Adipose tissue (tissue), 3 donors: ENCODE data around the gene WNT1. TPM values are rescaled to one million over a fixed set of nuclear protein-coding genes. Genes with fewer than 3 reads are reported as not detected.

ENCODE experiments used
- H3K27ac ChIP-seq: one replicate; pipeline ENCODE4 v1.5.1; 2013; ENCODE audit warnings: low read depth, low read length
- WGBS, 3 donors: extraction: QIAGEN DNeasy Blood & Tissue Kit; methylation state at CpG; one replicate each; pipeline ENCODE4 v1.1.7; 2013; 5-methylcytosine and 5-hydroxymethylcytosine counted together
- polyA plus RNA-seq, 3 donors: library from polyadenylated mRNA; stranded (reverse); fragments of 200-250 nt; gene quantifications; one replicate each; pipeline ENCODE4 v1.2.3, GENCODE V29; 2013
- donor health status: healthy with polysubstance abuse.
- donor health status: Bipolar disorder and iron deficiency.
- donor health status: healthy.

Gene WNT1
- polyA plus RNA-seq, 3 donors: not detected

- 4 to 7% (median 6%) methylated on average over 32 of the region's 32 CpGs for whole genome bisulfite sequencing, 3 donors
- H3K27ac ChIP-seq: no peak overlapping the region
These were observed 17.2 kb downstream of the WNT1 start for GRCh38 chr12:48995086-48995879.

DNA sequence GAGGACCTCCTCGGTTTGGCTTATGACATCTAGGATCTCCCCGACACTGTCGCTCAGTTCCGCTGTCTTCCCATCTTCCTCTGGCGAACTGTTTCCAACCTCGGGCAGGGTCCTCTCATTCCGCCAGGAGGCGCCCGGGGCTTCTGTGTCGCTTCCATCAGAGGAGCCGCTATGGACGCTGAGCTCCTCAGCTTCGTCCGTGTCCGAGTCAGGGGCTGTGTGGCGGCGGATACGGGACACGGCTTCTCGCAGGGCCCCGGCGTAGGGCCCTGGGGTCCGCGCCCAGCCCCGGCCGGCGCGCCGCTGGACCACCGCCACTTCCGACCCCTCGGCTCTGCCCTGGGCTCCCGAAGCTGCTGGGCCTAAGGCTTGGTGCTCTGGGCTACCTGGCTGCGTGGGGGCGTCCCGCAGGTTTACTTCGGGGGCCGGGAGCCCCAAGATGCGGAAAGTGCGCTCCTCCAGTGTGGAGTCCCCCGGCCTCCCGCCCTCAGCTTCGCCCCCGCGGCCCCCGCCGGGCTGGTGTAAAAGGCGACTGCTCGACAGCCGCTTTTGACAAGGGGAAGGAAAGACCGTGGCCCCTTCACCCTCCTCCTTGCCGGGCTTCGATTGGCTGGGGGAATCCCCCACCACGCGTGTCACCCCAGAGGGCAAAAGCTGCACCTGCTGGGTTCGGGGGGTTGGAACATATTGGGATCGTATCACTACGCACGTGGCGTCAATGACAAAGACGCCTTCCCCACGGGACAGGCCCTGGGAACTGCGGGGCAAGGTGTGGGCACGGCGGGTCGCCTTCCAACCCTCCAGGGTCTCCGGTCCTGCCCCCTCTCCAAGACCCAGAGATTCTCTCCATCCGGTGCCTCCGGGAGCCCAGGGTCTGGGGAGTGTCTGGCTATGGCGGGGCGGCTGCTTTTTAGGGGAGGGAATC lies 18.9 kb downstream of the WNT1 start:
- WGBS, 3 donors: 3 to 14% (median 6%) methylated on average over 71 of the region's 71 CpGs

DNA sequence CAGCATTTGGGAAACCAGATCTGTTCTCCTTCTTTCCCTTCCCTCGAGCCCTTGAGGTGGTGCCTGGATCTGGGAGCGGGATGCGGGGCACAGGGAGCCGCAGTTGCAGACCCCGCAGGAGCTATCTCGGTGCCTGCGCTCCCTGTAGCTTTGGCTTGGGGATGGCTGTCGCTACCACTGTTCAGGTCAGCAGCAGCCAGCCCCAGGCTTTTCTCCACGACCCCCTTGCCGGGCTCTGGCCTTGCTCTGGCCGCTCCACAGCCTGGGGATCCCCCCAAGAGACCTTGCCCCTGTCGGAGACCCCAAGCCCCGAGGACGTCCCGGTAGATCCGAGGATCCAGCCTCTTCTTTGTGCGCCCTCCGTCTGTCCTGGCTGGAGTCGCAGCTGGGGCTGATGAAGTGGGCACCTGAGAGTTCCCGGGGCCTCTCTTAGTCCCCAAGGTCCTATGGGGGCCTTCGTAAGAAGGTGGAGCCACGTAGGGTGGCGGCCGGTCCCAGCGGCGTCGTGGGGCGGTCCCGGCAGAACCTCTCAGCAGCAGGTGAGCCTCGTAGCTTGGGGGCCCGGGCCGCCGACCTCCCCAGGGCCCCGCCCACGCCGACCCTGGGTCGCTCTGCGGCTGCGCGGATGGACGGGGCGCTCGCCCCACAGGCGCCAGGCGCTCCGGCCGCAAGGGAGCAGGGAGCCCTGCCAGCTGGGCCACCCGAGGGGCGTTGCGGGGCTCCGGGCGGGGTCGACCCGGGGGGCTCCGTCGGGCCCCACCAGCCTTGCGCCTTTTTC lies 19.8 kb downstream of the WNT1 start:
- 2 to 4% (median 3%) methylated on average over 51 to 57 of the region's 57 CpGs for WGBS, 3 donors
- H3K27ac ChIP-seq: no peak overlapping the region

More for the DNA sequence above, 18.9 kb downstream of the WNT1 start:
- no peak overlapping the region for H3K27ac ChIP-seq

GRCh38 chr12:48998497-48999353 lies 20.6 kb downstream of the WNT1 start:
- 1 to 2% (median 1%) methylated on average over 39 to 48 of the region's 48 CpGs for WGBS, 3 donors
- no peak overlapping the region for H3K27ac ChIP-seq

GRCh38 chr12:48999371-49000131 lies 21.4 kb downstream of the WNT1 start, which contains the start of gene DDN:
TSS of gene DDN (minus strand) at chr12:48999375. CDS start at chr12:48999287, 88 bp downstream.
- 2 to 4% (median 4%) methylated on average over 25 to 30 of the region's 30 CpGs for WGBS, 3 donors
- H3K27ac ChIP-seq: no peak within 1 kb of the TSS

- H3K27ac ChIP-seq: no peak overlapping the region
- whole genome bisulfite sequencing, 3 donors: 90 to 100% (median 98%) methylated on average over 2 of the region's 2 CpGs
These were observed 22.2 kb downstream of the WNT1 start for GRCh38 chr12:49000346-49000745.

DNA sequence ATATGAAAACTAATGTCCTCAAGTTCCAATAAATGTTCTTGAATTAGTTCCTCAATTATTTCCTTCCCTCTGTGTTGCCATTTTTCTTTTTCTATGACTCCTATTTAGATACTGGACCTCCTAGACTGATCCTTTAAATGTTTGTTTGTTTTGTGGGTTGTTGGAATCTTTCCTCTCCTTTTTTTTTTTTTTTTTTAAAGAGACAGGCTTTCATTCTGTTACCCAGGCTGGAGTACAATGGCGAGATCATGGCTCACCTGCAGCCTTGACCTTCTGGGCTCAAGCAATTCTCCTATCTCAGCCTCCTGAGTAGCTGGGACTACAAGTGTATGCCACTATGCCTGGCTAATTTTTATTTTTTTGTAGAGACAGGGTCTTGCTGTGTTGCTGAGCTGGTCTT lies 30.8 kb downstream of the WNT1 start:
- 56 to 100% (median 94%) methylated on average over 1 of the region's 1 CpG for WGBS, 3 donors
- no peak overlapping the region for H3K27ac ChIP-seq

GRCh38 chr12:49010092-49010668 lies 32.1 kb downstream of the WNT1 start:
- WGBS, 3 donors: 92 to 96% (median 92%) methylated on average over 3 of the region's 3 CpGs
- H3K27ac ChIP-seq: no peak overlapping the region

DNA sequence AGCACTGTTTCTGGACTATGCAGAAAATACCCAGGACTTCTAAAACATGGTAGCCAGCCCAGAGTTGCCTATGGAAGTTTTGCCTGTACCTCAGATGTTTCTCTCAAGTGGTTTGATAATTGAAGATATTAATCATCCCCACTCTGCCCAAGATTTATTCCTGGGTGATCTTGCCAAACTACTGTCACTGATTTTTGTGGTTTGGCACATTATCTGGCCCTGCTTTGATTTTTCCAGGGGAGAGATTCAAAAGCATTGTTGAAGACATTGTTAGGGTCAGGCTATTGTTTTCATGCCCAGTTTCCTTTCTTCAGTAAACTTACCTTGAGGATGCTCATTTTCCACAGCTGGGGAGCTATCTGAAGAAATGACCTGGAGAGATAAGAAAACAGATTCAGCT lies 34.6 kb downstream of the WNT1 start:
- no peak overlapping the region for H3K27ac ChIP-seq

DNA sequence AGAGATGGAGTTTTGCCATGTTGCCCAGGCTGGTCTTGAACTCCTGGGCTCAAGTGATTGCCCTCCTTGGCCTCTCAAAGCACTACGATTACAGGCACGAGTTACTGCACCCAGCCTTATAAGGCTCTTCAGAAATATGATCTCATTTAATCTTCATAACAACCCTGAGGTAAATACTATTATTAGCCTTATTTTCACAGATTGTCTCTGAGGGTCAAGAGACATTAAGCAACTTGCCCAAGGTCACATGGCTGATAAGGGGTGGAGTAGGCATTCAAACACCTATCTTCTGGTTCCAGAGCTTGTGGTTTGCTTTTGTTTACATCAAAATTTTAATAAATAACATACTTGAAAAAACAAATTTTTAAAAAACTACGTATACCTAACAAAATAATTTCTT lies 35.3 kb downstream of the WNT1 start:
- WGBS, 3 donors: 85 to 95% (median 94%) methylated on average over 3 of the region's 3 CpGs
- no peak overlapping the region for H3K27ac ChIP-seq

DNA sequence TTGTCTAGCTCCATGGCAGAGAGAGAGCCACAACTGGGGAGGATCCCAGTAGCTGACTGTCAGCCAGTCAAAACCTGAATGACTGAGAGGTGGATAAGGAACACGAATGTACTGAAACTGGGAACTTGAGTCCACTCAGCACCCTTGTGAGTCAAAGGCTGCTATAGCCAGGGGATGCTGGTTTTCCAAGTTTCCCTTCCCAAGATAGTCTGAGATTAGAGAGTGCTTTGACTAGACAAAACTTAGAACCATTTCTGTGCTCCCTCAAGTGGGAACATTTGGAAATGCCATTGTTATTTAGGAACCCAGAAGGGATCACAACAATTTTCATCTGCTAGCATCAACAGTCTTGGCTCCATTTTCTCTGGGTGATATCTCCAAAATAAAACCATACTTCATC lies 36.4 kb downstream of the WNT1 start:
- 43 to 80% (median 61%) methylated on average over 1 of the region's 1 CpG for WGBS, 3 donors
- no peak overlapping the region for H3K27ac ChIP-seq

DNA sequence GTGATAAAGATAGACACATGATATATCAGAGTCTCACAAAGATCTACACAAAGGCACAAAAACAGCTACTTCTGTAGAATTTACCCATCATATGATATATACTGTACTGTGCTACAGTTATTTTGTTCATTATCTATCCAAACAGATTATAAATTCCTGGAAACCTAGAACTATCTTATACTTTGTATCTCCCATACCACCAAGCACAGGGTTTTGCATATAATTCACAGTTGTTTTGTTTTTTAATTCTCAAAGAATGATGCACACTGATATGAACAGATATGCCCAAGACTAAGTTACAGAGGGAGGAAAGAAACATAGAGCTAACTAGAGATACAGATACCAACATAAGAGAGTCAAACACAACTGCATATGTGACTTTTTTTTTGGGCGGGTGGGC lies 37.1 kb downstream of the WNT1 start:
- H3K27ac ChIP-seq: no peak overlapping the region
- 80 to 89% (median 87%) methylated on average over 1 of the region's 1 CpG for WGBS, 3 donors

GRCh38 chr12:49017891-49018260 lies 39.8 kb downstream of the WNT1 start:
- peak overlapping the region; percentile 8 for H3K27ac ChIP-seq
- WGBS, 3 donors: 0 to 1% (median 1%) methylated on average over 8 of the region's 8 CpGs

GRCh38 chr12:49018261-49019119 lies 40.4 kb downstream of the WNT1 start, which contains the start of gene PRKAG1:
TSS of gene PRKAG1 (minus strand) at chr12:49018776. CDS start at chr12:49018740, 36 bp downstream.
- H3K27ac ChIP-seq: peak within 1 kb of the TSS; percentile 79
- WGBS, 3 donors: 0% methylated on average over 57 to 59 of the region's 59 CpGs

- 1 to 6% (median 1%) methylated on average over 8 of the region's 8 CpGs for WGBS, 3 donors
- H3K27ac ChIP-seq: peak overlapping the region; percentile 79
These were observed 41.0 kb downstream of the WNT1 start for GRCh38 chr12:49019120-49019430.
